Memory B cell (primary cell): ENCODE results near the gene ZNRF1.
A peak's percentile ranks its signal among the peaks of the same experiment; 100 is the strongest.

Experiments used
- ATAC-seq: fragments of 150-1000 bp; cut with Tn5 transposase; 2 replicates; pipeline ENCODE4 v1.10.0; 2021; ENCODE audit warnings: low read depth, mild to moderate bottlenecking, moderate library complexity
- DNase-seq, 2 donors: peaks; one replicate each; pipeline ENCODE4 v3.0.0; 2022; ENCODE audit warnings: low spot score in 2 of 2
- H3K27ac Mint-ChIP-seq: one replicate; pipeline ENCODE4 v1.8.0; 2022; ENCODE audit warnings: mild to moderate bottlenecking, moderate library complexity, mixed read lengths
- H3K27me3 Mint-ChIP-seq: one replicate; pipeline ENCODE4 v1.8.0; 2022; ENCODE audit warnings: mixed read lengths
- H3K36me3 Mint-ChIP-seq: one replicate; pipeline ENCODE4 v1.8.0; 2022; ENCODE audit warnings: mild to moderate bottlenecking, mixed read lengths
- H3K4me1 Mint-ChIP-seq: one replicate; pipeline ENCODE4 v1.8.0; 2022; ENCODE audit warnings: mixed read lengths
- H3K4me3 Mint-ChIP-seq: one replicate; pipeline ENCODE4 v1.8.0; 2022; ENCODE audit warnings: mild to moderate bottlenecking, moderate library complexity, mixed read lengths
- H3K9me3 Mint-ChIP-seq: one replicate; pipeline ENCODE4 v1.8.0; 2022; ENCODE audit warnings: mixed read lengths

Gene ZNRF1

DNA sequence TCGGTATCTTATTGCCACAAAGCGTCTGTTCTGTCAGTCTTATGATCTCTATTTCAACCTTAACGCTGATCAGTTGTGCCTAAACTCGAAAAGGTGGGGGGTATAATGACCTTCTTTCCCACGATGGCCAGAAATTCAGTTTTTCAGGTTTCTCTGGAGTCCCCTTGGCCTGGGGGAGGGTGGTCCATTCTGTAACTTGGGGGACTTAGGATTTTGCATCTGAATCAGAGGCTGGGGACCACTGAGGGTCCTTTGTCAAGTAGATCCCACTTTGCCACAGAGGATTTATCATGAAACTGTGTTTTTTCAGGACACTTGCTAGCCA, 7.6 kb upstream of the ZNRF1 start:
- no peak for ATAC-seq
- no peak for DNase-seq
- no peaks in the 10 kb centered on the region for H3K4me1 Mint-ChIP-seq
- H3K9me3 Mint-ChIP-seq: no peaks in the 10 kb centered on the region
- H3K36me3 Mint-ChIP-seq: no peaks in the 10 kb centered on the region
- H3K27me3 Mint-ChIP-seq: peaks cover 8% of the 10 kb centered on the region
- no peak overlapping the region for H3K4me3 Mint-ChIP-seq
- no peak overlapping the region for H3K27ac Mint-ChIP-seq

DNA sequence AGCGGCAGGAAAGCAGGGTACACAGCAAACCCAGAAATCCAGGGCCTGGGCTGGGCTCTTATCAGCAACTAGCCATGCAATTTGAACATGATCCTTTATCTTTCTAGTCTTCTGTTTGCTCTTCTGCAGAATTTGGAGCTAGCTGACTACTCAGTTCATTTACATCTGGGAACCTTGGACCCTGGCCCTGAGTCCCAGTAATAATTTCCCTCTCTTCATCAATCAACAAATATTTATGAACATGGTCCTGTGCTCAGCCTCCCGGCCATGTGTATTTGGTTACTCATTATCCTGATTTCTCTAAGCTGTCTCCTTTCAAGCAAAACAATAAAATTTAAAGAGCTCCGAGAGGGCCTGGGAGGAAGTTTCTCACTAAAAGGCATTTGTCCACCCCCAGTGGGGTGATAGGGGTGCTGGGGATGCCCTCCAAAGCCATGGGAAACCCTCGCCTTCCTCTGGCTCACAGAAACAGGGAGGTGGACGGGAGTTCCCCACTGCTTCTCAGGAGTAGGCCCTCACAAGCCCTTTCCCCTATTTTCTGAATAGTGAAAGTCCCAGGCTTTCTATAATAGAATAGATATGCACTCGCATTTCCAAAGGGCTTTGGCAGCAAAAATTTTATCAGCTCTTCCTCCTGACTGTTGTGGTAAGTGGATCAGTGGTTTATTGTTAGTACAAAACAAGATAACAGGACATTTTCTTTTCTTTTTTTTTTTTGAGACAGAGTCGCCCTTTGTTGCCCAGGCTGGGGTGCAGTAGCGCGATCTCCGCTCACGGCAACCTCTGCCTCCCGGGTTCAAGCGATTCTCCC, 7.0 kb upstream of the ZNRF1 start:
- DNase-seq (no peak), ATAC-seq (no peak)
- H3K9me3 Mint-ChIP-seq: no peaks in the 10 kb centered on the region
- peaks cover 10% of the 10 kb centered on the region for H3K27me3 Mint-ChIP-seq
- no peak overlapping the region for H3K4me3 Mint-ChIP-seq
- no peaks in the 10 kb centered on the region for H3K4me1 Mint-ChIP-seq
- H3K27ac Mint-ChIP-seq: no peak overlapping the region
- H3K36me3 Mint-ChIP-seq: no peaks in the 10 kb centered on the region

GRCh38 chr16:74995986-74996385, 2.8 kb upstream of the ZNRF1 start:
- DNase-seq (no peak), ATAC-seq (no peak)
- Mint-ChIP-seq H3K9me3 (no peaks in the 10 kb centered on the region), H3K36me3 (no peaks in the 10 kb centered on the region), H3K4me3 (no peak overlapping the region), H3K4me1 (peaks cover 9% of the 10 kb centered on the region), H3K27me3 (peaks cover 16% of the 10 kb centered on the region), H3K27ac (no peak overlapping the region)

DNA sequence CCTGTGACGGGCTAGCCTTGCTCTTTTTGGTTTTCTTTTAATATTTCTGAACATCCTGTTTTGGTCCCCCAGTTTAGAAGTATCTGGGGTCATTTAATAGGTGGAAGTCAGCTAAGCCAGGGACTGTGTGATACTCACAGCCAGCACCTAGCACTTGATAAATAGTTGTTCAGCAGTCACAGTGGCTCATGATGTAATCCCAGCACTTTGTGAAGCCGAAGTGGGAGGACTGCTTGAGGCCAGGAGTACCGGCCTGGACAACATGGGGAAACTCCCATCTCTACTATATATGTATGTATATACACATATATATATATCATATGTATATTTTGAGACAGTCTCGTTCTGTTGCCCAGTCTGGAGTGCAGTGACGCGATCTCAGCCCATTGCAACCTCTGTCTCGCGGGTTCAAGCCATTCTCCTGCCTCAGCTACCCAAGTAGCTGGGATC, 1.8 kb upstream of the ZNRF1 start:
- H3K4me3 Mint-ChIP-seq: no peak overlapping the region

DNA sequence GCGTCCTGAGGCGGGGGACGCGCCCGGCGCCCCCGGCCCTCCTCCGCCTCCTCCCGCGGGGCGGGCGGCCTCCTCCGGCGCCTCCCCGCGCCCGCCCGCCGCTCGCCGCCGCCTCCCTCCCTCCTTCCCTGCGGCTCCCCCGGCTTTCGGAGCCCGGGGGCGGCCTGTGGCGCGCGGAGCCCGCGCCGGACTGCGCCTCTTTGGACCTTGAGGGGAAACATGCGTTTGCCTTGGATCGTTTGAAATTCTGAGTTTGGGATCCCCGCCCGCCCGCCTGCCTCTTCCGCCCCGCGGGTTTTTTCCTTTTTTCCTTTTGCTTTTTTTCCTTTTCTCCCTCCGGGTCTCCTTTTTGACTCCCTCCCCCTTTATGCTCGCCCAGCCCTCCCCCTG, 390 bp downstream of the ZNRF1 start:
- ATAC-seq: peak; percentile 18
- H3K36me3 Mint-ChIP-seq: no peaks in the 10 kb centered on the region
- H3K27me3 Mint-ChIP-seq: peaks cover 23% of the 10 kb centered on the region
- H3K4me3 Mint-ChIP-seq: peak overlapping the region; percentile 81
- DNase-seq: peak in 1 of 2 donors; percentile 35
- peaks cover 9% of the 10 kb centered on the region for H3K4me1 Mint-ChIP-seq
- no peak overlapping the region for H3K27ac Mint-ChIP-seq
- no peaks in the 10 kb centered on the region for H3K9me3 Mint-ChIP-seq

More for the DNA sequence above, 1.8 kb upstream of the ZNRF1 start:
- Mint-ChIP-seq H3K9me3 (no peaks in the 10 kb centered on the region), H3K27ac (no peak overlapping the region), H3K4me1 (peaks cover 9% of the 10 kb centered on the region), H3K27me3 (peaks cover 17% of the 10 kb centered on the region), H3K36me3 (no peaks in the 10 kb centered on the region)
- ATAC-seq (no peak), DNase-seq (no peak)

GRCh38 chr16:74999609-75000480, 1.0 kb downstream of the ZNRF1 start:
- no peaks in the 10 kb centered on the region for H3K9me3 Mint-ChIP-seq
- H3K27ac Mint-ChIP-seq: no peak overlapping the region
- H3K4me3 Mint-ChIP-seq: peak overlapping the region; percentile 81
- peak; percentile 53 for ATAC-seq
- H3K36me3 Mint-ChIP-seq: no peaks in the 10 kb centered on the region
- DNase-seq: peak in 1 of 2 donors; percentile 51
- peaks cover 9% of the 10 kb centered on the region for H3K4me1 Mint-ChIP-seq
- H3K27me3 Mint-ChIP-seq: peaks cover 23% of the 10 kb centered on the region

- Mint-ChIP-seq H3K4me3 (peak overlapping the region; percentile 81), H3K9me3 (no peaks in the 10 kb centered on the region), H3K27ac (no peak overlapping the region), H3K36me3 (no peaks in the 10 kb centered on the region), H3K27me3 (peaks cover 23% of the 10 kb centered on the region), H3K4me1 (peaks cover 9% of the 10 kb centered on the region)
- no peak for DNase-seq
- no peak for ATAC-seq
These were observed 1.8 kb downstream of the ZNRF1 start for GRCh38 chr16:75000481-75001081.

DNA sequence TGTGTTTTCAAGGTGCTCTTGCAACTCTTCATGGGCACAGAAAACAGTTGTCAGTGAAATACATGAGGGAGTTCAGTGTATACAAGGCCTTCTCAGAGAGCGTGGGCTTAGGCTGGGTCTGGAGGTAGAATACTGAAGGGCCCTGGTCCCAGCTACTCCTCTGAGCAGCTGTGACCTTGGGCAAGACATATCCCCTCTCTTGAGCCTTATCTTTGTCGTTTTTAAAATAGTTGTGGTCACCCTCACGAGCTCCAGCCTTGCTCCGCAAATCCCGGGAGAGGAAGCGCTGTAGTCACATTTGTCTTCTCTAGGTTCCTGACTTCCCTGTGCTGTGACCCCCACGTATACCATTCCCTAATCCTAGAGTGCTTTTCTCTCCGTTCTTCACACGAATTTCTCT, 3.6 kb downstream of the ZNRF1 start:
- Mint-ChIP-seq H3K9me3 (no peaks in the 10 kb centered on the region), H3K4me3 (no peak overlapping the region), H3K27me3 (peaks cover 20% of the 10 kb centered on the region), H3K4me1 (peaks cover 9% of the 10 kb centered on the region), H3K36me3 (no peaks in the 10 kb centered on the region), H3K27ac (no peak overlapping the region)
- ATAC-seq: no peak
- no peak for DNase-seq

DNA sequence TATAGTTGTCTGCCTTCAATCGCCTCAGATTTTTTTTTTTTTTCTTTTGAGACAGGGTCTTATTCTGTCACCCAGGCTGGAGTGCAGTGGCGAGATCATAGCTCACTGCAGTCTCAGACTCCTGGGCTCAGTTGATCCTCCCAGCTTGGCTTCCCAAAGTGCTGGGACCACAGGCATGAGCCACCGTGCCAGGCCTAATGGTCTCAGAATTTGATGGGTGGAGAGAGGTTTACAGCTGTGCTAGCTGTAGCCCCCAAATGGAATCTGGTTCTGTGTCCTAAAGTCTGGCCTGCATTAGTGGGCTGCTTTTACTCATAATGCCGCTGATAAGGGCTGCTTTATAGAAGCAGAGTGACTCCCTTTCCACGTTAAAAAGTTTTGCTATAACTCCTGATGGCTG, 5.1 kb downstream of the ZNRF1 start:
- H3K9me3 Mint-ChIP-seq: no peaks in the 10 kb centered on the region
- no peak overlapping the region for H3K27ac Mint-ChIP-seq
- H3K4me1 Mint-ChIP-seq: peaks cover 5% of the 10 kb centered on the region
- DNase-seq (no peak), ATAC-seq (no peak)
- no peaks in the 10 kb centered on the region for H3K36me3 Mint-ChIP-seq
- H3K4me3 Mint-ChIP-seq: no peak overlapping the region
- H3K27me3 Mint-ChIP-seq: peaks cover 20% of the 10 kb centered on the region

DNA sequence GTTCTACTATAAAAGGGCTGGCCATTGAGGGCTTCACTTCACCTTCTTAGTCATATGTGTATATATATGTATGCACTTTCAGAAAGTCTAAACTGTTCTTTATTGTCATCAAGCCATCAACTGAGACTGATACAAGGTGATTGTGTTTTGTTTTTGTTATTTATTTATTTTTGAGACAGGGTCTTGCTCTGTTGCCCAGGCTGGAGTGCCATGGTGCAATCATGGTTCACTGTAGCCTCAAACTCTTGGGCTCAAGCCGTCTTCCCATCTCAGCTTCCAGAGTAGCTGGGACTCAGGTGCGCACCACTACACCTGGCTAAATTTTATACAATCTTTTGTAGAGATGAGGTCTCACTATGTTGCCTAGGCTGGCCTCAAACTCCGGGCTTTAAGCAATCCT, 5.6 kb downstream of the ZNRF1 start:
- H3K4me3 Mint-ChIP-seq: no peak overlapping the region
- H3K9me3 Mint-ChIP-seq: no peaks in the 10 kb centered on the region
- ATAC-seq: no peak
- no peak for DNase-seq
- peaks cover 5% of the 10 kb centered on the region for H3K4me1 Mint-ChIP-seq
- peaks cover 20% of the 10 kb centered on the region for H3K27me3 Mint-ChIP-seq
- H3K27ac Mint-ChIP-seq: no peak overlapping the region
- H3K36me3 Mint-ChIP-seq: no peaks in the 10 kb centered on the region

DNA sequence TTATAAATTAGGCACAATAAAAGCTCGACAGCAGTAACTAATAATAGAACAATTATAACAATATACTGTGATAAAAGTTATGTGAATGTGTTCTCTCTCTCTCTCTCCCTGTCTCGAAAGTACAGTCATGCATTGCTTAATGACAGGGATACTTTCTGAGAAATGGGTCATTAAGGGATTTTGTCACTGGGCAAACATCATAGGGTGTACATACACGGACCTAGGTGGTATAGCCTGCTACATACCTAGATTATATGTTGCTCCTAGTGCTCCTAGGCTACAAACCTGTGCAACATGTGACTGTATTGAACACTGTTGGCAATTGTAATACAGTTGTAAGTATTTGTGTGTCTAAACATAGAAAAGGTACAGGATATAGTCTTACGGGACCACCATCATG, 6.9 kb downstream of the ZNRF1 start:
- Mint-ChIP-seq H3K27ac (no peak overlapping the region), H3K4me1 (no peaks in the 10 kb centered on the region), H3K4me3 (no peak overlapping the region), H3K27me3 (peaks cover 15% of the 10 kb centered on the region), H3K36me3 (no peaks in the 10 kb centered on the region), H3K9me3 (no peaks in the 10 kb centered on the region)
- DNase-seq (no peak), ATAC-seq (no peak)

DNA sequence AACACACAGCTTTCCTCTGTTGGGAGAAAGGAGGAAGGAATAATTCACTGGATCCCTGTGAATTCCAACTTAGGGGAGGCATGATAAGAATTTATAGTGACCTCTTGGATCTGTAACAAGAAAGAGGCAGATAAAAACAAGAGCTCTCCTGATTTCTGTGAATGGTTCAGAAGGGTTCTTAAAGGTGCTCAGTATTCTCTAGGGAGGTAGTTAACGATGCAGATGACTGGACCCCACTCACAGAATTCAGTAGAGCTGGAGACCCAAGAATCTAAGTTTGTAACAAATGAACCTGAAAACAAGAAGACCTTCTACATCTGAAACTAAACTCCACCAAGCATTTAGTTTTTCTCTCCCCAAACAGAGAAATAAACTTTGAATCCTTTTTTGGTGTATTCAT, 8.6 kb downstream of the ZNRF1 start:
- Mint-ChIP-seq H3K27me3 (peaks cover 7% of the 10 kb centered on the region), H3K9me3 (no peaks in the 10 kb centered on the region), H3K4me3 (no peak overlapping the region), H3K4me1 (peaks cover 3% of the 10 kb centered on the region), H3K36me3 (no peaks in the 10 kb centered on the region), H3K27ac (no peak overlapping the region)
- ATAC-seq (no peak), DNase-seq (no peak)

GRCh38 chr16:75010427-75010826, 11.6 kb downstream of the ZNRF1 start:
- Mint-ChIP-seq H3K9me3 (no peaks in the 10 kb centered on the region), H3K27ac (no peak overlapping the region)

GRCh38 chr16:75011634-75012307, 12.9 kb downstream of the ZNRF1 start:
- Mint-ChIP-seq H3K4me3 (no peak overlapping the region), H3K4me1 (peaks cover 8% of the 10 kb centered on the region), H3K27me3 (peaks cover 4% of the 10 kb centered on the region), H3K27ac (peak overlapping the region; percentile 25), H3K9me3 (no peaks in the 10 kb centered on the region), H3K36me3 (no peaks in the 10 kb centered on the region)
- no peak for DNase-seq
- peak; percentile 86 for ATAC-seq

More at GRCh38 chr16:75010427-75010826, 11.6 kb downstream of the ZNRF1 start:
- H3K4me1 Mint-ChIP-seq: peaks cover 8% of the 10 kb centered on the region
- no peak for ATAC-seq
- H3K4me3 Mint-ChIP-seq: no peak overlapping the region
- no peaks in the 10 kb centered on the region for H3K36me3 Mint-ChIP-seq
- DNase-seq: no peak
- peaks cover 4% of the 10 kb centered on the region for H3K27me3 Mint-ChIP-seq
